T follicular helper cell (primary cell): ENCODE results near the gene C5AR2.
"Not testable (repeated sequence)": the region's sequence is repeated elsewhere in the genome, so short reads cannot be mapped to it uniquely, and the experiment has no call there.

ENCODE experiments used
- DNase-seq: peaks from one replicate; pipeline ENCODE4 v3.0.0-alpha.2; 2020; ENCODE audit warnings: low read depth

C5AR2 gene

GRCh38 chr19:47363758-47364531 lies 32.0 kb downstream of the C5AR2 start:
- no peak for DNase-seq

GRCh38 chr19:47365455-47365854 lies 33.5 kb downstream of the C5AR2 start:
- not testable (repeated sequence) for DNase-seq

- DNase-seq: no peak
These were observed 38.2 kb downstream of the C5AR2 start for GRCh38 chr19:47370045-47370611.

- no peak for DNase-seq
These were observed 39.3 kb downstream of the C5AR2 start for GRCh38 chr19:47371261-47371660.

- DNase-seq: no peak
These were observed 40.6 kb downstream of the C5AR2 start for GRCh38 chr19:47372603-47373002.

GRCh38 chr19:47373246-47374240 lies 41.6 kb downstream of the C5AR2 start:
- DNase-seq: no peak

- DNase-seq: no peak
These were observed 43.1 kb downstream of the C5AR2 start for GRCh38 chr19:47374876-47375693.

- DNase-seq: no peak
These were observed 44.0 kb downstream of the C5AR2 start for GRCh38 chr19:47375694-47376588.

- no peak for DNase-seq
These were observed 44.7 kb downstream of the C5AR2 start for GRCh38 chr19:47376589-47377144.

- DNase-seq: no peak
These were observed 45.3 kb downstream of the C5AR2 start for GRCh38 chr19:47377208-47377701.

- no peak for DNase-seq
These were observed 45.8 kb downstream of the C5AR2 start for GRCh38 chr19:47377801-47378200.

GRCh38 chr19:47378246-47378645 lies 46.3 kb downstream of the C5AR2 start:
- no peak for DNase-seq

GRCh38 chr19:47379381-47379938 lies 47.5 kb downstream of the C5AR2 start:
- no peak for DNase-seq

GRCh38 chr19:47380559-47380958 lies 48.6 kb downstream of the C5AR2 start:
- no peak for DNase-seq

- DNase-seq: no peak
These were observed 49.1 kb downstream of the C5AR2 start for GRCh38 chr19:47381121-47381520.

GRCh38 chr19:47381653-47382279 lies 49.8 kb downstream of the C5AR2 start:
- DNase-seq: no peak

- DNase-seq: not testable (repeated sequence)
These were observed 51.9 kb downstream of the C5AR2 start for GRCh38 chr19:47383890-47384289.

GRCh38 chr19:47384533-47384932 lies 52.6 kb downstream of the C5AR2 start:
- not testable (repeated sequence) for DNase-seq

GRCh38 chr19:47386582-47386981 lies 54.6 kb downstream of the C5AR2 start:
- not testable (repeated sequence) for DNase-seq
